ENCODE results near the gene IQGAP1. TPM values are rescaled to one million over a fixed set of nuclear protein-coding genes. Genes with fewer than 3 reads are reported as not detected.

The IQGAP1 gene
- total RNA-seq, 1 experiment from 2014 or later: 106 TPM

DNA sequence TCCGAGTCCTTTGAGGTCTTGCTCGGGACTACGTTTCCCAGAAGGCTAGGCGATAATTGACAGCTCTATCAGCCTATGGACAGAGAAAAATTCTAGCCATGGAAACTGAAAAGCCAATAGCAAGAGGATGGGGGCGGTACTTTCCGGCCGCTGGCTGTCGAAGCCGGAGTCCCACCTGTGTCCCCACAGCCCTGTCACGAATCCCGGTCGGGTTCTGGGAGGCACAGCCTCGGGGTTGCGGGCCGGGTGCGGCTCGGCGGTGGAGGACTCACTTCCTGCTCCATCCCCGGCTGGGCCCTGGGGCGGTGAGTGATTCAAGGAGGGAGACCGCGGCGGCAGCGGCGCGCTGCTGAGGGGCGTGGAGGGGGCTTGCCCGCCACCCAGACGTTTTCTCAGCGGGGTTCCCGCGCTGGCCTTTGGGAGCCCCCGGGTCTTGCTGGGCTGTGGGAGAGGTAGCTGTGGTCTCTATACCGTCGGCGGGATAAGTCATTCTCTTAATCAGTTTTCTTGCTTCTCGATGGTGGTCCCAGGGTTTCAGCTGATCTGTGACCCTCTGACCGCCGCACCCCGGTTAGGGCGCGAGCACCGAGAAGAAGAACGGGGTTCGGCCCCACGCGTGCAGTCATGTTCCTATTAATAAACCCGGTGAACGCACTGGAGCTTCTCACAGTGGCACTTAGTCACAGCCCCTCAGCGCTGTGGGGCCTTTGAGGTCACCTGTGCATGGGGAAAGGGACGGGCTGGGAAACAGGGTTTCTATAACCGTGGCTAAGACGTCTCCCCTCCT is 35.7 kb upstream of the IQGAP1 start, which contains the start of gene ZNF774:
Gene ZNF774, plus strand, starts transcription at position 178 of the 787 bp plus-strand sequence. CDS start 2,377 bp downstream, outside the sequence.
- peak; percentile 97 for ATAC-seq
- Mint-ChIP-seq H3K27ac (no peak within 1 kb of the TSS), H3K4me3 (peak within 1 kb of the TSS; percentile 82), H3K4me1 (no peaks in the 10 kb centered on the region), H3K27me3 (ENCODE audit: low read depth) (peaks cover 7% of the 10 kb centered on the region), H3K36me3 (no peaks in the 10 kb centered on the region), H3K9me3 (no peaks in the 10 kb centered on the region)
- peak; percentile 93 for DNase-seq (ENCODE audit: low spot score)
- ChIA-PET POLR2A (interaction anchor here (0.6 to 1.3 kb wide), 2 partner anchors 35 to 37 kb away, joined by 3 to 9 read pairs; no protein-coding TSS in a partner anchor), CTCF (interaction anchor here (0.5 to 2.1 kb wide), 8 partner anchors 10 to 131 kb away, joined by 3 to 16 read pairs (median 6); no protein-coding TSS in a partner anchor)
- TF ChIP-seq RELA (CRISPR knock-in tag; IDR thresholded peaks at IDR 0.05; ENCODE audit: borderline replicate concordance) (no peak), ATF1 (CRISPR knock-in tag; IDR thresholded peaks at IDR 0.05) (no peak), NFYB (CRISPR knock-in tag; conservative IDR thresholded peaks at IDR 0.05; ENCODE audit: low read depth) (peak; percentile 96), ETV6 (CRISPR knock-in tag; IDR thresholded peaks at IDR 0.05) (no peak), FOXK1 (CRISPR knock-in tag; IDR thresholded peaks at IDR 0.05) (peak; percentile 63), ZNF396 (CRISPR knock-in tag; IDR thresholded peaks at IDR 0.05; ENCODE audit: borderline replicate concordance) (no peak), CREB1 (CRISPR knock-in tag; IDR thresholded peaks at IDR 0.05) (no peak), SP1 (CRISPR knock-in tag; conservative IDR thresholded peaks at IDR 0.05) (peak; percentile 46; the same call in 1 of the 2 replicates), NFE2L1 (CRISPR knock-in tag; IDR thresholded peaks at IDR 0.05) (no peak), TEAD1 (CRISPR knock-in tag; IDR thresholded peaks at IDR 0.05) (no peak), FOXP1 (CRISPR knock-in tag; IDR thresholded peaks at IDR 0.05; ENCODE audit: borderline replicate concordance) (0 out of 2 replicates have a peak, but pooled peaks have one; percentile 45), CREM (CRISPR knock-in tag; IDR thresholded peaks at IDR 0.05) (peak; percentile 16; the same call in 1 of the 2 replicates), SOX15 (CRISPR knock-in tag; IDR thresholded peaks at IDR 0.05) (no peak), IRF2 (CRISPR knock-in tag; IDR thresholded peaks at IDR 0.05; ENCODE audit: borderline replicate concordance, low read depth) (no peak), NFATC4 (CRISPR knock-in tag; IDR thresholded peaks at IDR 0.05) (no peak), ZNF138 (CRISPR knock-in tag; conservative IDR thresholded peaks at IDR 0.05) (no peak)
- TF ChIP-seq, protein P1, sequence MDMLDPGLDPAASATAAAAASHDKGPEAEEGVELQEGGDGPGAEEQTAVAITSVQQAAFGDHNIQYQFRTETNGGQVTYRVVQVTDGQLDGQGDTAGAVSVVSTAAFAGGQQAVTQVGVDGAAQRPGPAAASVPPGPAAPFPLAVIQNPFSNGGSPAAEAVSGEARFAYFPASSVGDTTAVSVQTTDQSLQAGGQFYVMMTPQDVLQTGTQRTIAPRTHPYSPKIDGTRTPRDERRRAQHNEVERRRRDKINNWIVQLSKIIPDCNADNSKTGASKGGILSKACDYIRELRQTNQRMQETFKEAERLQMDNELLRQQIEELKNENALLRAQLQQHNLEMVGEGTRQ (CRISPR knock-in tag; IDR thresholded peaks at IDR 0.05): no peak
- TF ChIP-seq, protein P2, sequence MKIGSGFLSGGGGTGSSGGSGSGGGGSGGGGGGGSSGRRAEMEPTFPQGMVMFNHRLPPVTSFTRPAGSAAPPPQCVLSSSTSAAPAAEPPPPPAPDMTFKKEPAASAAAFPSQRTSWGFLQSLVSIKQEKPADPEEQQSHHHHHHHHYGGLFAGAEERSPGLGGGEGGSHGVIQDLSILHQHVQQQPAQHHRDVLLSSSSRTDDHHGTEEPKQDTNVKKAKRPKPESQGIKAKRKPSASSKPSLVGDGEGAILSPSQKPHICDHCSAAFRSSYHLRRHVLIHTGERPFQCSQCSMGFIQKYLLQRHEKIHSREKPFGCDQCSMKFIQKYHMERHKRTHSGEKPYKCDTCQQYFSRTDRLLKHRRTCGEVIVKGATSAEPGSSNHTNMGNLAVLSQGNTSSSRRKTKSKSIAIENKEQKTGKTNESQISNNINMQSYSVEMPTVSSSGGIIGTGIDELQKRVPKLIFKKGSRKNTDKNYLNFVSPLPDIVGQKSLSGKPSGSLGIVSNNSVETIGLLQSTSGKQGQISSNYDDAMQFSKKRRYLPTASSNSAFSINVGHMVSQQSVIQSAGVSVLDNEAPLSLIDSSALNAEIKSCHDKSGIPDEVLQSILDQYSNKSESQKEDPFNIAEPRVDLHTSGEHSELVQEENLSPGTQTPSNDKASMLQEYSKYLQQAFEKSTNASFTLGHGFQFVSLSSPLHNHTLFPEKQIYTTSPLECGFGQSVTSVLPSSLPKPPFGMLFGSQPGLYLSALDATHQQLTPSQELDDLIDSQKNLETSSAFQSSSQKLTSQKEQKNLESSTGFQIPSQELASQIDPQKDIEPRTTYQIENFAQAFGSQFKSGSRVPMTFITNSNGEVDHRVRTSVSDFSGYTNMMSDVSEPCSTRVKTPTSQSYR (CRISPR knock-in tag; IDR thresholded peaks at IDR 0.05): no peak
- TF ChIP-seq, protein P3, sequence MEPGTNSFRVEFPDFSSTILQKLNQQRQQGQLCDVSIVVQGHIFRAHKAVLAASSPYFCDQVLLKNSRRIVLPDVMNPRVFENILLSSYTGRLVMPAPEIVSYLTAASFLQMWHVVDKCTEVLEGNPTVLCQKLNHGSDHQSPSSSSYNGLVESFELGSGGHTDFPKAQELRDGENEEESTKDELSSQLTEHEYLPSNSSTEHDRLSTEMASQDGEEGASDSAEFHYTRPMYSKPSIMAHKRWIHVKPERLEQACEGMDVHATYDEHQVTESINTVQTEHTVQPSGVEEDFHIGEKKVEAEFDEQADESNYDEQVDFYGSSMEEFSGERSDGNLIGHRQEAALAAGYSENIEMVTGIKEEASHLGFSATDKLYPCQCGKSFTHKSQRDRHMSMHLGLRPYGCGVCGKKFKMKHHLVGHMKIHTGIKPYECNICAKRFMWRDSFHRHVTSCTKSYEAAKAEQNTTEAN (CRISPR knock-in tag; IDR thresholded peaks at IDR 0.05): no peak
- TF ChIP-seq, protein P4, sequence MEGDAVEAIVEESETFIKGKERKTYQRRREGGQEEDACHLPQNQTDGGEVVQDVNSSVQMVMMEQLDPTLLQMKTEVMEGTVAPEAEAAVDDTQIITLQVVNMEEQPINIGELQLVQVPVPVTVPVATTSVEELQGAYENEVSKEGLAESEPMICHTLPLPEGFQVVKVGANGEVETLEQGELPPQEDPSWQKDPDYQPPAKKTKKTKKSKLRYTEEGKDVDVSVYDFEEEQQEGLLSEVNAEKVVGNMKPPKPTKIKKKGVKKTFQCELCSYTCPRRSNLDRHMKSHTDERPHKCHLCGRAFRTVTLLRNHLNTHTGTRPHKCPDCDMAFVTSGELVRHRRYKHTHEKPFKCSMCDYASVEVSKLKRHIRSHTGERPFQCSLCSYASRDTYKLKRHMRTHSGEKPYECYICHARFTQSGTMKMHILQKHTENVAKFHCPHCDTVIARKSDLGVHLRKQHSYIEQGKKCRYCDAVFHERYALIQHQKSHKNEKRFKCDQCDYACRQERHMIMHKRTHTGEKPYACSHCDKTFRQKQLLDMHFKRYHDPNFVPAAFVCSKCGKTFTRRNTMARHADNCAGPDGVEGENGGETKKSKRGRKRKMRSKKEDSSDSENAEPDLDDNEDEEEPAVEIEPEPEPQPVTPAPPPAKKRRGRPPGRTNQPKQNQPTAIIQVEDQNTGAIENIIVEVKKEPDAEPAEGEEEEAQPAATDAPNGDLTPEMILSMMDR (IDR thresholded peaks at IDR 0.05): no peak
- TF ChIP-seq, protein P5, sequence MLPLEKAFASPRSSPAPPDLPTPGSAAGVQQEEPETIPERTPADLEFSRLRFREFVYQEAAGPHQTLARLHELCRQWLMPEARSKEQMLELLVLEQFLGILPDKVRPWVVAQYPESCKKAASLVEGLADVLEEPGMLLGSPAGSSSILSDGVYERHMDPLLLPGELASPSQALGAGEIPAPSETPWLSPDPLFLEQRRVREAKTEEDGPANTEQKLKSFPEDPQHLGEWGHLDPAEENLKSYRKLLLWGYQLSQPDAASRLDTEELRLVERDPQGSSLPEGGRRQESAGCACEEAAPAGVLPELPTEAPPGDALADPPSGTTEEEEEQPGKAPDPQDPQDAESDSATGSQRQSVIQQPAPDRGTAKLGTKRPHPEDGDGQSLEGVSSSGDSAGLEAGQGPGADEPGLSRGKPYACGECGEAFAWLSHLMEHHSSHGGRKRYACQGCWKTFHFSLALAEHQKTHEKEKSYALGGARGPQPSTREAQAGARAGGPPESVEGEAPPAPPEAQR (CRISPR knock-in tag; IDR thresholded peaks at IDR 0.05): no peak

Data from WTC11 (cell line).